Skeletal muscle satellite cell (primary cell): ENCODE measurements around the gene PAX7. TPM values are rescaled to one million over a fixed set of nuclear protein-coding genes. Genes with fewer than 3 reads are reported as not detected.
"Not testable (repeated sequence)": the region's sequence is repeated elsewhere in the genome, so short reads cannot be mapped to it uniquely, and the experiment has no call there.

Experiments
- H3K27me3 ChIP-seq: 2 replicates; pipeline ENCODE4 v1.7.0; 2013; ENCODE audit warnings: low read length; ENCODE audit not compliant: control insufficient read depth, insufficient read depth
- H3K36me3 ChIP-seq: 2 replicates; pipeline ENCODE4 v1.7.0; 2013; ENCODE audit warnings: mild to moderate bottlenecking, control low read depth, low read length; ENCODE audit not compliant: insufficient read depth
- H3K4me1 ChIP-seq: 2 replicates; pipeline ENCODE4 v1.7.0; 2013; ENCODE audit warnings: low read length; ENCODE audit not compliant: control insufficient read depth, insufficient read depth
- H3K4me2 ChIP-seq: 2 replicates; pipeline ENCODE4 v1.7.0; 2013; ENCODE audit warnings: mild to moderate bottlenecking, low read length
- H3K4me3 ChIP-seq: 2 replicates; pipeline ENCODE4 v1.7.0; 2013; ENCODE audit warnings: low read length
- H3K9ac ChIP-seq: 2 replicates; pipeline ENCODE4 v1.7.0; 2013; ENCODE audit warnings: mild to moderate bottlenecking, low read depth, low read length, moderate library complexity
- H3K9me3 ChIP-seq: replicated peaks from 2 replicates; pipeline ENCODE4 v1.7.0; 2013; ENCODE audit warnings: mild to moderate bottlenecking, control low read depth, low read length
- total RNA-seq: library from RNA; depleted of rRNA; stranded (reverse); fragments of >200 nt; gene quantifications from 2 replicates; pipeline ENCODE4 v1.2.3, GENCODE V29; 2012; rRNA removed

Gene PAX7
- total RNA-seq = 0.22 and 0.25 TPM in 2 replicates

GRCh38 chr1:18630511-18631495 is at the start of gene PAX7:
Gene PAX7 (plus strand): TSS chr1:18630846. CDS start chr1:18631604, 758 bp downstream.
- no peak within 1 kb of the TSS for H3K9ac ChIP-seq
- no peaks in the 10 kb centered on the region for H3K4me1 ChIP-seq
- H3K27me3 ChIP-seq = peaks cover 85% of the 10 kb centered on the region
- H3K9me3 ChIP-seq = no peaks in the 10 kb centered on the region
- peak within 1 kb of the TSS; percentile 7 for H3K4me2 ChIP-seq
- H3K36me3 ChIP-seq = no peaks in the 10 kb centered on the region
- H3K4me3 ChIP-seq = no peak within 1 kb of the TSS

- no peak overlapping the region for H3K9ac ChIP-seq
- H3K4me2 ChIP-seq = no peak overlapping the region
- H3K27me3 ChIP-seq = peaks cover 9% of the 10 kb centered on the region
- H3K4me1 ChIP-seq = no peaks in the 10 kb centered on the region
- no peaks in the 10 kb centered on the region for H3K9me3 ChIP-seq
- H3K4me3 ChIP-seq = no peak overlapping the region
- no peaks in the 10 kb centered on the region for H3K36me3 ChIP-seq
These were observed 49.2 kb upstream of the PAX7 start for GRCh38 chr1:18581420-18581880.

- H3K9ac ChIP-seq = no peak overlapping the region
- H3K4me3 ChIP-seq = no peak overlapping the region
- no peaks in the 10 kb centered on the region for H3K4me1 ChIP-seq
- H3K9me3 ChIP-seq = no peaks in the 10 kb centered on the region
- H3K4me2 ChIP-seq = no peak overlapping the region
- peaks cover 22% of the 10 kb centered on the region for H3K27me3 ChIP-seq
- H3K36me3 ChIP-seq = no peaks in the 10 kb centered on the region
These were observed 47.8 kb upstream of the PAX7 start for GRCh38 chr1:18582890-18583289.

- H3K9me3 ChIP-seq = no peaks in the 10 kb centered on the region
- H3K36me3 ChIP-seq = no peaks in the 10 kb centered on the region
- H3K9ac ChIP-seq = no peak overlapping the region
- no peak overlapping the region for H3K4me3 ChIP-seq
- H3K4me1 ChIP-seq = no peaks in the 10 kb centered on the region
- no peak overlapping the region for H3K4me2 ChIP-seq
- peaks cover 26% of the 10 kb centered on the region for H3K27me3 ChIP-seq
These were observed 47.2 kb upstream of the PAX7 start for GRCh38 chr1:18583326-18583941.

GRCh38 chr1:18586016-18586415 is 44.6 kb upstream of the PAX7 start:
- not testable (repeated sequence) for H3K9ac ChIP-seq, H3K36me3 ChIP-seq, H3K9me3 ChIP-seq, H3K4me3 ChIP-seq, H3K4me2 ChIP-seq, H3K4me1 ChIP-seq
- peaks cover 26% of the 10 kb centered on the region for H3K27me3 ChIP-seq

DNA sequence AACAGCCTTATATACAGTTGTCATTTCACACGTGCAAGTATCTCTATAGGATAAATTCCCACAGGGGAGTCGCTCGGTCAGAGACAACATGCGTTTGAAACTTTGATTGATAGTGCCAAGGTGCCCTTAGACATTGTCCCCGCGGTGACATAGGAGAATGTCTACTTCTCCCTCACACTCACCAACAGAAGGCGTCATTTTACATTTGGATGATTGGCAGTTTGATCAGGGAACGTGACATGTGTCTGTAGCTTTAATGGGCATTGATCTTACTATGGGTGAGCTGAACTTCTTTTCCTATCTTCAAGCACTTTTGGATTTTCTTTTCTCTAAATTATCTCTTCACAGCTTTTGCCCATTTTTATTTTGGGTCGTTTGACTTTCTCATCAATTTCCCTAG is 42.6 kb upstream of the PAX7 start:
- Histone ChIP-seq H3K4me2 (no peak overlapping the region), H3K4me3 (no peak overlapping the region), H3K4me1 (no peaks in the 10 kb centered on the region), H3K27me3 (peaks cover 29% of the 10 kb centered on the region), H3K36me3 (no peaks in the 10 kb centered on the region), H3K9me3 (no peaks in the 10 kb centered on the region), H3K9ac (no peak overlapping the region)

DNA sequence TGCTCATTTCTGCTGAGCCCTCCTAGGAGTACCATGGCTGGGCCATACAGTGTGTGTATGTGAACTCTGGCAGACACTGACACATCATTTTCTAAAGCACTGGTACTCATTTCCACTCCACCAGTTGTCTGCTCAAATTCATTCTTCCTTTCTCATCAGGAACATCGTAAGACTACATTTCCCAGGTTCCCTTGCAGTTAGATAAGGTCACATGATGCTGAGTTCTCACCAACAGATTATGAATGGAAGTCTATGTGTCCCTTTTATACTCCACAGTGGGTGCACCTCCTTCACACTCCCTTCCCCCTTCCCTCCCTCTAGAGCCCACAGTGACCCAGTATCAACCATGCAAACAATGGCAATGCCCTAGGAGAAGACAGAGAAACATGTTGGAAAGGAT is 38.3 kb upstream of the PAX7 start:
- Histone ChIP-seq H3K4me1 (no peaks in the 10 kb centered on the region), H3K27me3 (peaks cover 18% of the 10 kb centered on the region), H3K9me3 (no peaks in the 10 kb centered on the region), H3K4me2 (no peak overlapping the region), H3K36me3 (no peaks in the 10 kb centered on the region), H3K4me3 (no peak overlapping the region), H3K9ac (no peak overlapping the region)

DNA sequence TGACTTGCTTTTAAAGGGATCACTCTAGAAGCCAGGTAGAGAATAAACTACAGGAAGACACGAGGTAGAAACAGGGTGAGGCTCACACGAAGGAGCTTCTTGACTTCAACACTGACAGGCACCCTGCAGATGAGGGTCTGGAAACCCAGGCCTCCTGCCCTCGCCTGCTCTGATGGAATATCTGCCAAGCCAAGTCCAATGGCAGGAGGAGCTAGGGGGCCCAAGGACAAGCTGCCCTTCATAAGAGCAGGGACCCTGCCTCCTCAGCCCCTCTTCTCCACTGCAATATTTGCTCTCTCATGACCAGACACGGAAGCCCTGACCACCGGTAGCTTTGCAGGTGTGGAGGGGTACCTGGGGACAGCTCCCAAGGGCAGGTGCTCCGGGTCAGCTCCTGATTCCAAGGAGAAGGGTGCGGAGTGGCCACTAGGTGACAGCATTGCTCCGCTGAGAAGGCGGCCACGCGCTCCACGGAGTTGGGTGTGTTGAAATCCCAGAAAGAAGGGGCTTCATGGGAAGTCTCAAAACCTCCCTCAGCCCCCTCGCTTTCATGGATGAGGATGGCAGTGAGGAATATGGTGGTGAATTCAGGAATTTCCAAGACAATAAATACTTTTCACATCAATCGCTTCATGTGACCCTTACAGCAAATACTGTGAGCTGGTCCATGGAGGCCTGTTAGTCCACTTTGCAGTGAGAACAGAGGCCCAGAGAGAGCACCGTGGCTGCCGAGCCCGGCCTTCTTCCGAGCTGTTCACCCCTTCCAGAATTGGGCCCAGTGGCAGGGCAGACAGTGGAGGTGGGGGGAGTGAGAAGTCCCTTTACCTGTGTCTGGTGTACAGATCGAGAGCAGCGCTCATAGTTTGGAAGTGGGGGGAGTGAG is 33.2 kb upstream of the PAX7 start:
- Histone ChIP-seq H3K4me1 (no peaks in the 10 kb centered on the region), H3K36me3 (no peaks in the 10 kb centered on the region), H3K4me3 (no peak overlapping the region), H3K4me2 (no peak overlapping the region), H3K9me3 (no peaks in the 10 kb centered on the region), H3K27me3 (peaks cover 19% of the 10 kb centered on the region), H3K9ac (no peak overlapping the region)

DNA sequence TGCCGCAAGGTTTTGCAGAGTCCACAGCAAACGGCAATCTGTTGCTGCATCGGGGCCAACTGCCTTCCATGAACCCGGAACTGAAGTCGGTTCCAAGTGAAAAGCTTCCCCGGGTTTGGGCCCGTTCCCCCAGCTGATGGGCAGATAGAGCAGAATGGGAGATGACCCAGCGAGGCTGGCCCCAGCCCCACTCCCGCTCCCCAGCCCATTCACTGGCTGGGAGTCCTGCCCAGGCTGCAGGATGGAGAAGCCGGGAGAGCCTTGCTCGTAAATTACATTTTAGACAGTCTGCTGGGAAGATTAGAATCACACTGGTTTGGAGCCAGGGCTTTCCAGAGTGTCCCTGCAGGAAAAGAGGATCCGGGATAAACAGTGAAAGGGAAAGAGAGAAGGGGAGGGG is 31.6 kb upstream of the PAX7 start:
- H3K27me3 ChIP-seq = peaks cover 10% of the 10 kb centered on the region
- no peak overlapping the region for H3K4me2 ChIP-seq
- no peaks in the 10 kb centered on the region for H3K36me3 ChIP-seq
- no peaks in the 10 kb centered on the region for H3K9me3 ChIP-seq
- H3K4me1 ChIP-seq = no peaks in the 10 kb centered on the region
- no peak overlapping the region for H3K4me3 ChIP-seq
- no peak overlapping the region for H3K9ac ChIP-seq

DNA sequence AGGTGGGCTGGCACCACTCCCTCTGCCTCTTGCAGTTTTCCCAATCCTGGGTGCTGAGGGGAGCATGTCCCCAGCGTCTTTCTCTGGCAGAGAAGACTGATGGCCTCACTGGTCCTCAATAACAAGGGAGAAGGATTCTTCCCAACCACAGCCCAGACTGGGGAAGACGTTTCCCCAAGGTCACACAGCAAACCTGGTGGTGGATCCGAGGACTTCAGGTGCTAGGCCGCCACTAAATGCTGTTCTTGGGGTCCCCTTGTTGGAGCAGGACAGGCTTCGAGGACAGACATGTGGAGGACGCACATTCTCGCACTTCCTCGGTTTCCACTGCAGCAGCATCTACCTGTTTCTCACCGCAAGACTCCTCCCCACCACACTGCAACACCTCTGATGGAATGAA is 30.9 kb upstream of the PAX7 start:
- Histone ChIP-seq H3K4me2 (no peak overlapping the region), H3K36me3 (no peaks in the 10 kb centered on the region), H3K9me3 (no peaks in the 10 kb centered on the region), H3K9ac (no peak overlapping the region), H3K4me1 (no peaks in the 10 kb centered on the region), H3K27me3 (peaks cover 10% of the 10 kb centered on the region), H3K4me3 (no peak overlapping the region)
